SJSA1 (cell line): ENCODE results near the gene FDCSP. TPM values are rescaled to one million over a fixed set of nuclear protein-coding genes. Genes with fewer than 3 reads are reported as not detected.

Source experiments
- DNase-seq, 2 experiments: peaks; one replicate each; pipeline ENCODE4 v3.0.0-alpha.2; 2015 to 2020; ENCODE audit warnings: low spot score in 2 of 2, low read depth in 1 of 2
- H3K27ac ChIP-seq: fragments of 250-450 bp; sonication (Bioruptor Pico); 2 replicates; pipeline ENCODE4 v1.5.1; 2020; ENCODE audit warnings: mild to moderate bottlenecking, moderate library complexity
- H3K27me3 ChIP-seq: fragments of 250-450 bp; sonication (Bioruptor Pico); replicated peaks from 2 replicates; pipeline ENCODE4 v1.5.1; 2020; ENCODE audit warnings: mild to moderate bottlenecking, moderate library complexity
- H3K36me3 ChIP-seq: fragments of 250-450 bp; sonication (Bioruptor Pico); 2 replicates; pipeline ENCODE4 v1.5.1; 2020; ENCODE audit warnings: mild to moderate bottlenecking
- H3K4me1 ChIP-seq: fragments of 250-450 bp; sonication (Bioruptor Pico); replicated peaks from 2 replicates; pipeline ENCODE4 v1.6.1; 2021; ENCODE audit warnings: mild to moderate bottlenecking
- H3K4me3 ChIP-seq: fragments of 250-450 bp; sonication (Bioruptor Pico); 2 replicates; pipeline ENCODE4 v1.5.1; 2020; ENCODE audit warnings: mild to moderate bottlenecking
- H3K9me3 ChIP-seq: fragments of 250-450 bp; sonication (Bioruptor Pico); replicated peaks from 2 replicates; pipeline ENCODE4 v1.5.1; 2020; ENCODE audit warnings: mild to moderate bottlenecking
- total RNA-seq: library from RNA; depleted of rRNA; stranded (reverse); fragments of >200 nt; shearing (Covaris generic); gene quantifications from 2 replicates; pipeline ENCODE4 v1.2.3, GENCODE V29; 2014; rRNA removed

Gene FDCSP
- total RNA-seq = not detected in 2 replicates

DNA sequence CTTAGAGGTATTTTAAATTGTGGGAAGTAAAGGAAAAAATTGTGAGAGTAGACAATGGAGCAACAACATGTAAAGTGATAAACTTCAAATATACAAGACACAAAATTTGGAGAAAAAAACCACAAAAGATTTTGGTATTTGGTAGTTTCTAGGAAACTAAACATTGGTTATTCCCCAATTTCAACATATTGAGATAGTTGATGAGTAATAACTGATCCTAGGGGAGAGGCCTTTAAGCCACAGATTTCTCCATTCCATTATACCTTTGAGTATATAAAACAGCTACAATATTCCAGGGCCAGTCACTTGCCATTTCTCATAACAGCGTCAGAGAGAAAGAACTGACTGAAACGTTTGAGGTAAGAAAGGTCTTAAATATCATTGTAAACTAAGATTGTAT is at the start of gene FDCSP:
TSS of gene FDCSP (plus strand) at position 301 of the 400 bp plus-strand sequence. CDS start 5,071 bp downstream, outside the sequence.
- Histone ChIP-seq H3K27me3 (no peaks in the 10 kb centered on the region), H3K4me1 (no peaks in the 10 kb centered on the region), H3K27ac (no peak within 1 kb of the TSS), H3K9me3 (no peaks in the 10 kb centered on the region), H3K36me3 (no peaks in the 10 kb centered on the region), H3K4me3 (no peak within 1 kb of the TSS)
- no peak for DNase-seq

GRCh38 chr4:70177090-70177489 is 48.8 kb upstream of the FDCSP start:
- H3K27me3 ChIP-seq = no peaks in the 10 kb centered on the region
- no peak overlapping the region for H3K4me3 ChIP-seq
- H3K9me3 ChIP-seq = no peaks in the 10 kb centered on the region
- no peaks in the 10 kb centered on the region for H3K4me1 ChIP-seq
- H3K36me3 ChIP-seq = no peaks in the 10 kb centered on the region
- no peak overlapping the region for H3K27ac ChIP-seq
- DNase-seq = no peak

DNA sequence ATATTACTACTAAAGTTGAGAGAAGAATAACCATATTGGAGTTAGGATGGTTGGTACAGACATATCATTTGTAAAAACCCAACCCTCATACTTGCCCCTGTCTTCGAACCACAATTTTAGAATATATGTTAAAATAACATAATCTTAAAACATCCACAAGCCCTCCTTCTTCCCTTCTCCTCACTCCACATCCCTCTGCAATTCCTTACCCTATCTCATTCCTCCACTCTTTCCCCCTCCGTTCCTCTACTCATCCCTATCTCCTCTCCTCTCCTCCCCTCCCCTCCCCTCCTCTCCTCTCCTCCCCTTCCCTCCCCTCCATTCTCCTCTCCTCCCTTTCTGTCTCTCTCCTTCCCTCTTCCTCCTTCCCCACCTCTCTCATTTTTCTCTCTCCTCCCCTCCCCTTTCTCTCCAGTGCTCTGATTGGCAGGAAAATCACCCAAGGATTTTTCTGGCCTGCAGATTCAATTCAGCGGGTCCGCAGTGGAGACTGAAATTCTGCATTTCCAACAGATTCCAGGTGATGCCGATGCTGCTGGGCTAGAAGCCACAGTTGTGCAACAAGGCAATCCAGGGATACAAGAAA is 47.8 kb upstream of the FDCSP start:
- no peaks in the 10 kb centered on the region for H3K36me3 ChIP-seq
- H3K27me3 ChIP-seq = no peaks in the 10 kb centered on the region
- no peak overlapping the region for H3K4me3 ChIP-seq
- DNase-seq = no peak
- H3K4me1 ChIP-seq = no peaks in the 10 kb centered on the region
- no peaks in the 10 kb centered on the region for H3K9me3 ChIP-seq
- H3K27ac ChIP-seq = no peak overlapping the region

- no peaks in the 10 kb centered on the region for H3K9me3 ChIP-seq
- no peaks in the 10 kb centered on the region for H3K36me3 ChIP-seq
- H3K4me1 ChIP-seq = no peaks in the 10 kb centered on the region
- H3K27me3 ChIP-seq = no peaks in the 10 kb centered on the region
- no peak overlapping the region for H3K27ac ChIP-seq
- no peak overlapping the region for H3K4me3 ChIP-seq
- DNase-seq = no peak
Observed at GRCh38 chr4:70179811-70180210, 46.1 kb upstream of the FDCSP start.

DNA sequence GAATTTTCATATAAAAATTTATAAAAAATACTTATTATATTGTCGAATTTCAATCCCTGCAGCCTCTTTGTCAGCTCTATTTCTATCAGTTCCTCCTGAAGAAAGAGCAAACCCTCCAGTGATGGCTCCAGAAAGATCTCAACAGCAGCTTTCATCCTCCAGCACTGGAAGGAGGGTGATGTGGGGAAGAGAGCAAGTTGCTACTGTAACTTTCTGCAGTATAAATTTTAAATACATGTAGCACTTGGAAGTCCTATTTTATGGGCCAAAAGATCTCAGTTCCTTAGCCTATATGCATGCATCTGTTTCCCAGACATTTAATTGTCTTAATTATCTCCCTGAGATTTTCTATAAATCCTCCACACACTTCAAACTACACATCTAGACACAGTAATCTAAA is 44.1 kb upstream of the FDCSP start:
- Histone ChIP-seq H3K36me3 (no peaks in the 10 kb centered on the region), H3K27ac (no peak overlapping the region), H3K27me3 (no peaks in the 10 kb centered on the region), H3K9me3 (no peaks in the 10 kb centered on the region), H3K4me1 (no peaks in the 10 kb centered on the region), H3K4me3 (no peak overlapping the region)
- DNase-seq = no peak

GRCh38 chr4:70182517-70183167 is 43.3 kb upstream of the FDCSP start:
- Histone ChIP-seq H3K4me1 (no peaks in the 10 kb centered on the region), H3K36me3 (no peaks in the 10 kb centered on the region), H3K27ac (no peak overlapping the region), H3K4me3 (no peak overlapping the region), H3K9me3 (no peaks in the 10 kb centered on the region), H3K27me3 (no peaks in the 10 kb centered on the region)
- no peak for DNase-seq

GRCh38 chr4:70183168-70183939 is 42.6 kb upstream of the FDCSP start:
- no peak overlapping the region for H3K4me3 ChIP-seq
- no peak overlapping the region for H3K27ac ChIP-seq
- H3K27me3 ChIP-seq = no peaks in the 10 kb centered on the region
- peak in 1 of 2 experiments; percentile 4 for DNase-seq
- no peaks in the 10 kb centered on the region for H3K36me3 ChIP-seq
- H3K4me1 ChIP-seq = no peaks in the 10 kb centered on the region
- H3K9me3 ChIP-seq = no peaks in the 10 kb centered on the region

DNA sequence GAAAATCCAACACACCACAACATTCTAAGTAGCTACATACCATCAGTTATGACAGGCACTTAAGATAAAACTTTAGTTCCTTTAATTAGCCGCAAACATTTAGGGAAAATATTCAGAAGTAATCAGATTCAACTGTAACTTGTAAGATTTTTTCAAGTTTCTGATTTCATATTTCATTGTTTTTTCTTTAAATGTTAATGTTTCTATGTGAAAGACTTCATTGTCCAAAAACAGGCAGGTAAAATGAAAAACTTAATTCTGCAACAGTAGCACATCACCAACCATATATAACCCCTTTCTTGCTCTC is 42.0 kb upstream of the FDCSP start:
- Histone ChIP-seq H3K27me3 (no peaks in the 10 kb centered on the region), H3K27ac (no peak overlapping the region), H3K36me3 (no peaks in the 10 kb centered on the region), H3K4me3 (no peak overlapping the region), H3K4me1 (no peaks in the 10 kb centered on the region), H3K9me3 (no peaks in the 10 kb centered on the region)
- DNase-seq = no peak

DNA sequence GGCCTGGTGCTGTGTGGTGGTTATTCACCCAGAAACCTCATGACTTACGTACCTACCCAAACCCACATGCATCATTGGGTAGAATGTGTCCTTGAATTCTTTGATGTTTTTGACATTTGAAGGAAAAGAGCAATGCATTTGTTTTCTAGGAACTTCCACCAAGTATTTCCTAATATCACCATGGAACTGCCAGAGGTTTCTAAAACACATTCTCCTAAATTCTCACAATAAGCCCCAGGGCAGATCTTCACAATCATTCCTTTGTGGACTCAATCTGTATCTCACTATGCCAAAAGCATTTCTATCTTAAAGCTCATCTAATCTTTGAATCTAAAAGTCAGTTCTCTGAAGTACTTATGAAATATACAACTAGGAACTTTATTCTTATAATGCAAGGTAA is 38.7 kb upstream of the FDCSP start:
- H3K4me3 ChIP-seq = no peak overlapping the region
- H3K36me3 ChIP-seq = no peaks in the 10 kb centered on the region
- no peak overlapping the region for H3K27ac ChIP-seq
- DNase-seq = no peak
- no peaks in the 10 kb centered on the region for H3K4me1 ChIP-seq
- H3K9me3 ChIP-seq = no peaks in the 10 kb centered on the region
- no peaks in the 10 kb centered on the region for H3K27me3 ChIP-seq

- no peak overlapping the region for H3K27ac ChIP-seq
- no peaks in the 10 kb centered on the region for H3K36me3 ChIP-seq
- H3K4me3 ChIP-seq = no peak overlapping the region
- 0 out of 2 replicates have a peak, but pooled peaks cover 2% of the 10 kb centered on the region for H3K27me3 ChIP-seq
- no peaks in the 10 kb centered on the region for H3K9me3 ChIP-seq
- no peaks in the 10 kb centered on the region for H3K4me1 ChIP-seq
- DNase-seq = no peak
Observed at GRCh38 chr4:70190579-70190978, 35.3 kb upstream of the FDCSP start.

- Histone ChIP-seq H3K27me3 (0 out of 2 replicates have a peak, but pooled peaks cover 2% of the 10 kb centered on the region), H3K27ac (no peak overlapping the region), H3K4me3 (no peak overlapping the region), H3K9me3 (no peaks in the 10 kb centered on the region), H3K4me1 (no peaks in the 10 kb centered on the region), H3K36me3 (no peaks in the 10 kb centered on the region)
- no peak for DNase-seq
Observed at GRCh38 chr4:70191647-70192046, 34.3 kb upstream of the FDCSP start.

GRCh38 chr4:70192895-70193294 is 33.0 kb upstream of the FDCSP start:
- Histone ChIP-seq H3K27ac (no peak overlapping the region), H3K4me3 (no peak overlapping the region), H3K9me3 (no peaks in the 10 kb centered on the region), H3K4me1 (no peaks in the 10 kb centered on the region), H3K36me3 (no peaks in the 10 kb centered on the region), H3K27me3 (0 out of 2 replicates have a peak, but pooled peaks cover 2% of the 10 kb centered on the region)
- no peak for DNase-seq

- no peak within 1 kb of the TSS for H3K4me3 ChIP-seq
- no peak for DNase-seq
- 0 out of 2 replicates have a peak, but pooled peaks cover 2% of the 10 kb centered on the region for H3K27me3 ChIP-seq
- H3K9me3 ChIP-seq = no peaks in the 10 kb centered on the region
- H3K36me3 ChIP-seq = no peaks in the 10 kb centered on the region
- H3K27ac ChIP-seq = no peak within 1 kb of the TSS
- no peaks in the 10 kb centered on the region for H3K4me1 ChIP-seq
Observed at GRCh38 chr4:70195425-70195824, 30.5 kb upstream of the FDCSP start, which contains the start of gene ODAM. TSS of gene ODAM (plus strand) at chr4:70195725. CDS start at chr4:70196544, 819 bp downstream.

DNA sequence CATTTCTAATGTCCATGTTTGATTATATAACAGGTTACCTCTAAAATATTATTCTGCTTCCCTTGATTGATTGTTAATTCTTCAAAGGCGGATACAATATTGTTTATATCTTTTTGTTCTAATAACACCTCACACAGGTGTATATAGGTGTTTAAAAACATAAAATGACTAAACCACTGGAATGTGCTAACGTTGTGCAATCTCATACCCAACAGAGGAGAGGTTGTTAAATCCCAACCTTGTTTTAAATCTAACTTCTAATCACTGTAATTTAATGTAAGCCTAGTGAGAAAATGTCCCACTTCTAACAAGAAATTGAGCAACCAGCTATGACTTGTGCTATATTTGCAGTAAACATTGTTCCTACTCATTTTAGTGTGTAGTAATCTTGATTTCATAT is 29.1 kb upstream of the FDCSP start:
- Histone ChIP-seq H3K9me3 (no peaks in the 10 kb centered on the region), H3K27me3 (0 out of 2 replicates have a peak, but pooled peaks cover 2% of the 10 kb centered on the region), H3K4me3 (no peak overlapping the region), H3K36me3 (no peaks in the 10 kb centered on the region), H3K4me1 (no peaks in the 10 kb centered on the region), H3K27ac (no peak overlapping the region)
- no peak for DNase-seq
